Astrocyte (in vitro differentiated cells and primary cell): ENCODE measurements around the gene SPIB.

ENCODE experiments used
- CTCF ChIP-seq: IDR thresholded peaks from 2 replicates; pipeline ENCODE4 v1.5.1; 2011; ENCODE audit warnings: low read depth, mild to moderate bottlenecking, inconsistent platforms, low read length, moderate library complexity; ENCODE audit not compliant: insufficient read depth
- EZH2 ChIP-seq: IDR thresholded peaks from 2 replicates; pipeline ENCODE4 v1.6.1; 2012; ENCODE audit warnings: mild to moderate bottlenecking, low read length, inconsistent platforms; ENCODE audit not compliant: insufficient read depth

DNA sequence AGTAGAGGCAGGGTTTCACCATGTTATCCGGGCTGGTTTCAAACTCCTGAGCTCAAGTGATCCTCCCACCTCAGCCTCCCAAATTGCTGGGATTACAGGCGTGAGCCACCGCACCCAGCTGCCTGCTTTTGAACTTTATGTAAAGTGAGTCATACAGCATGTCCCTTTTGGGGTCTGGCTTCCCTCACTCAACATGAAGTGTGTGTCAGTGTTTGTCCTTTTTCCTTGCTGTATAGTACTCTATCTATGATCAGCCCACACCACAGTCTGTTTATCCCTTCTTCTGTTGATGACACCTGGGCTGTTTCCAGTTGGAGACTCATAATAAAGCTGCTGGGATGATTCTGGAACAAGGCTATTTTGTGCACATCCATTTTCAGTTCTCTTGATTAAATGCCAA lies 2.1 kb downstream of the SPIB start:
- TF ChIP-seq CTCF (no peak), EZH2 (no peak)
